NT2/D1 (cell line): Measurements from ENCODE around the gene COL1A1.

ENCODE experiments used
- DNase-seq: peaks from one replicate; pipeline ENCODE4 v3.0.0-alpha.2; 2011; ENCODE audit warnings: low read depth, low spot score
- H3K27me3 ChIP-seq: 2 replicates; pipeline ENCODE4 v1.6.0; 2011; ENCODE audit warnings: mild to moderate bottlenecking; ENCODE audit not compliant: insufficient read length, insufficient read depth
- H3K36me3 ChIP-seq: 2 replicates; pipeline ENCODE4 v1.6.1; 2011; ENCODE audit warnings: mild to moderate bottlenecking, low read length, mixed read lengths; ENCODE audit not compliant: insufficient read depth, insufficient read length
- H3K4me1 ChIP-seq: 2 replicates; pipeline ENCODE4 v1.5.1; 2011; ENCODE audit not compliant: insufficient read depth, insufficient read length
- H3K4me3 ChIP-seq: 2 replicates; pipeline ENCODE4 v1.5.1; 2011; ENCODE audit warnings: low read depth; ENCODE audit not compliant: insufficient read length
- H3K9ac ChIP-seq: 2 replicates; pipeline ENCODE4 v1.6.0; 2011; ENCODE audit warnings: low read depth; ENCODE audit not compliant: insufficient read length
- H3K9me3 ChIP-seq: 2 replicates; pipeline ENCODE4 v1.5.1; 2011; ENCODE audit warnings: mild to moderate bottlenecking, low read length; ENCODE audit not compliant: insufficient read depth
- SUZ12 ChIP-seq: IDR thresholded peaks from 2 replicates; pipeline ENCODE4 v1.6.1; 2011; ENCODE audit not compliant: insufficient read length, insufficient read depth; ENCODE audit errors: extremely low read depth
- YY1 ChIP-seq: IDR thresholded peaks from 2 replicates; pipeline ENCODE4 v1.6.1; 2011; ENCODE audit not compliant: insufficient read length, insufficient read depth
- ZNF274 ChIP-seq: IDR thresholded peaks from 2 replicates; pipeline ENCODE4 v1.6.1; 2011; ENCODE audit warnings: mild to moderate bottlenecking, low read depth, low read length

The COL1A1 gene

DNA sequence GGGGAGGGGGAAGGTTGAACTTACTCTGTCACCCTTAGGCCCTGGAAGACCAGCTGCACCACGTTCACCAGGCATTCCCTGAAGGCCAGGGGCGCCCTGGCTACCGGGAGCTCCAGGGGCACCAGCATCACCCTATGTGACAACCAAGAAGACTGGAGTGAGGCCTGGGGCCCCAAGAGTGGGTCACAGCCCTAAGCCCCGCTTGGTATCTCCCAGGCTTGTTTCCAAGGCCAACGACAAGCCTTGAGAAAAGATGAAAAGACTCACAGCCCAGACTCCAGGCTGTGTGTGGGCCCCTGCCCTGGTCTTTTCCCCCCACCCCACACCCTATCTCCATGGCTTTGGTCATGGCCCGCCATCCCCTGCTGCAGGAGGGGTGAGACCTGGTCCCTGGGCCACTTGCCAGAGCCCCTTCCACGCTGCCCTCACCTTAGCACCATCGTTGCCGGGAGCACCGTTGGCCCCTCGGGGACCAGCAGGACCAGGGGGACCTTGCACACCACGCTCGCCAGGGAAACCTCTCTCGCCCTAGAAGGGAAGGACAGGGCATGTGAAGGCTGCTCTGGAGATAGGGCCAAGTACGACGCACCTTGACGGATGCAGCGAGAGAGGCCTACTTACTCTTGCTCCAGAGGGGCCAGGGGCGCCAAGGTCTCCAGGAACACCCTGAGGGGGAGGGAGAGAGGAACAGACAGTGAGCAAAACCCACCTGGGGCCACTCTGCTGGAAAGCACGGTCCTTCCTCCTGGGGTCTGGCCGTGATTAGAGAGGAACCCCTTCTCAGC, 9.9 kb downstream of the COL1A1 start:
- peaks cover 98% of the 10 kb centered on the region for H3K36me3 ChIP-seq

DNA sequence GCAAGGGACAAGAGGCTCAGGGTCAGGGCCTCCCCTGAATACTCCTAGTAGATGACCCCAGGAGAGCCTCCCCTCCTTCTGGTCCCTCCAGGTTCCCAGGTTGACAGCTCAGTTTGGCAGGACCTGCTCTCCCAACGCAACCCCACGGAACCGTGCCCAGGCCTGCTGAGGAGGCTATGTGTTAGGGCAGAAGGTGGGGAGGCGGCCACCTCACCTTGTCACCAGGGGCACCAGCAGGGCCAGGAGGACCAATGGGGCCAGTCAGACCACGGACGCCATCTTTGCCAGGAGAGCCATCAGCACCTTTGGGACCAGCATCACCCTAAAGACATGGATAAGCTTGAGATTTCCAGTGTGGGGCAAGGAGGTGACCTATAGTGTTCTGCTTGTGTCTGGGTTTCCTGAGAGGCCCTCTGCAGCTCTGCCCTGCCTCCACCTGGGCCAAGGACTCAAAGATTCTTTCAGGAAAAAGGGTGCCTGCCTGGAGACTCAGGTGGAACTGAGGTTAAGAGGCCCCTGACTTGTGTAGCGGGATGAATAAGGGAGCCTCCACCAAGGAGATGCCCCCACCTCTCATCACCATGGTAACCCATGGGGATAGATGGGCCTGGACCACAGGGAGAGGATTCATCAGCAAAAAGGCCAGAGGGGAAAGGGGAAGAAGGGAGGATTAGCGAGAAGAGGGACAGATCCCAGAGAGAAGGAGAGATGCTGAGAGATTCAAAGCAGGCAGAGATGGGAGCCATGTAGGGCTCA, 10.7 kb downstream of the COL1A1 start:
- no peak overlapping the region for H3K9ac ChIP-seq
- H3K27me3 ChIP-seq, result no peaks in the 10 kb centered on the region
- H3K9me3 ChIP-seq, result no peaks in the 10 kb centered on the region
- TF ChIP-seq ZNF274 (no peak), YY1 (no peak), SUZ12 (no peak)
- H3K4me1 ChIP-seq, result no peaks in the 10 kb centered on the region
- H3K4me3 ChIP-seq, result no peak overlapping the region
- peaks cover 98% of the 10 kb centered on the region for H3K36me3 ChIP-seq
- DNase-seq, result no peak

More for the DNA sequence above, 9.9 kb downstream of the COL1A1 start:
- TF ChIP-seq YY1, result no peak
- TF ChIP-seq SUZ12, result no peak
- Histone ChIP-seq H3K27me3 (no peaks in the 10 kb centered on the region), H3K4me3 (no peak overlapping the region), H3K9me3 (no peaks in the 10 kb centered on the region), H3K4me1 (no peaks in the 10 kb centered on the region), H3K9ac (no peak overlapping the region)
- DNase-seq, result no peak

- Histone ChIP-seq H3K9me3 (no peaks in the 10 kb centered on the region), H3K4me1 (peaks cover 4% of the 10 kb centered on the region), H3K36me3 (peaks cover 98% of the 10 kb centered on the region), H3K27me3 (no peaks in the 10 kb centered on the region), H3K4me3 (no peak overlapping the region), H3K9ac (no peak overlapping the region)
- no peak for TF ChIP-seq ZNF274
- TF ChIP-seq YY1, result no peak
- no peak for TF ChIP-seq SUZ12
- DNase-seq, result no peak
Measured at GRCh38 chr17:50190293-50190602, 11.2 kb downstream of the COL1A1 start.

DNA sequence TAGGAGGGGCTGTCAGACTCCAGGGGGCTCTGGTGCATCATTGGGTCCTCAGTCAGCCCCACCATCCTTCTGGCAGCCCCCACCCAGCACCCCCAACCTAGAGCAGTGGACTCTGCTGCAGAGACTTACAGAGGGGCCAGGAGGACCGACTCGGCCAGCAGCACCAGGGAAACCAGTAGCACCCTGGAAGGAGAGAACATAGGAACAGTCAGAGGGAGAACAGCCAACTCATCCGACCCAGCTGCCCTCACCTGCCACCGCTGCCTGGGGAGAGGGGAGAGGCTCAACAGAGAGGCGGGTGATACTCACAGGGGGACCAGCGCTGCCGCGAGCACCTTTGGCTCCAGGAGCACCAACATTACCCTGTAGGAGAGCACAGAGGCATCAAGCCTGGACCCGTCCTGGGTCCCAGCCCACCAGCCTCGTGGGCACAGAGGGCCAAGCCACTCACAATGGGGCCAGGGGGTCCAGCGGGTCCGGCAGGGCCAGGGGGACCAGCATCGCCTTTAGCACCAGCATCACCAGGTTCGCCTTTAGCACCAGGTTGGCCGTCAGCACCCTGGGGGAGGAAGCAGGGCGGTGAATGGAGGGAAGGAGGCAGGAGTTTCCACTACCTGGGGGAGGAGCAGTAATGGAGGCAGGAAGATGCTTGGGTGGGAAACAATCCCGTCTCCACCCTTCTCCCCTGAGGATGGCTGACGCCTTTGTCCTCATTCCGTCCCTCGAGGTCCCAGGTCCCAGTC, 11.7 kb downstream of the COL1A1 start:
- peaks cover 4% of the 10 kb centered on the region for H3K4me1 ChIP-seq
- no peak overlapping the region for H3K4me3 ChIP-seq
- H3K27me3 ChIP-seq, result no peaks in the 10 kb centered on the region
- H3K9me3 ChIP-seq, result no peaks in the 10 kb centered on the region
- no peak for DNase-seq
- TF ChIP-seq ZNF274 (no peak), YY1 (no peak), SUZ12 (no peak)
- H3K9ac ChIP-seq, result no peak overlapping the region
- H3K36me3 ChIP-seq, result peaks cover 98% of the 10 kb centered on the region

DNA sequence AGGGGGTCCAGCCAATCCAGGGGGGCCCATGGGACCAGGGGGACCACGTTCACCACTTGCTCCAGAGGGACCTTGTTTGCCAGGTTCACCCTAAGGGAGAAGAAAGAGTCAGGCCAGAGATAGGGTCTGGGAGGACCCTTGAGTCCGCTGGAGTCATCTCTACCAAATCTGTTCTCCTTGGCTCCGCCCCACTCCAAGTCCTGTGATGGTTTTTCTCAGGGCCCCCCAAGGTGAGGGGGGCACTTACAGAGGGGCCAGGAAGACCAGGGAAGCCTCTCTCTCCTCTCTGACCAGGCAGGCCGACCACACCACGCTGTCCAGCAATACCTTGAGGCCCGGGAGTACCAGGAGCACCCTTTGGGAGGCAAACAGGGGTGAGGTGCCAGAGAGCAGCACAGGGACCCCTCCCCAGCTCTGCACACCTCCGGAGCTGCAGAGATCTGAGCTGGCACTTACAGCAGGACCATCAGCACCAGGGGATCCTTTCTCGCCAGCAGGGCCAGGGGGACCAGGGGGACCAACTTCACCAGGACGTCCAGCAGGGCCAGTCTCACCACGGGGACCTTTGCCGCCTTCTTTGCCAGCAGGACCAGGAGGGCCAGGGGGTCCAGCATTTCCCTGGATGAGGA, 12.4 kb downstream of the COL1A1 start:
- no peak for TF ChIP-seq YY1
- Histone ChIP-seq H3K4me3 (no peak overlapping the region), H3K9ac (no peak overlapping the region), H3K9me3 (no peaks in the 10 kb centered on the region), H3K36me3 (peaks cover 93% of the 10 kb centered on the region), H3K4me1 (peaks cover 8% of the 10 kb centered on the region), H3K27me3 (no peaks in the 10 kb centered on the region)
- DNase-seq, result no peak

DNA sequence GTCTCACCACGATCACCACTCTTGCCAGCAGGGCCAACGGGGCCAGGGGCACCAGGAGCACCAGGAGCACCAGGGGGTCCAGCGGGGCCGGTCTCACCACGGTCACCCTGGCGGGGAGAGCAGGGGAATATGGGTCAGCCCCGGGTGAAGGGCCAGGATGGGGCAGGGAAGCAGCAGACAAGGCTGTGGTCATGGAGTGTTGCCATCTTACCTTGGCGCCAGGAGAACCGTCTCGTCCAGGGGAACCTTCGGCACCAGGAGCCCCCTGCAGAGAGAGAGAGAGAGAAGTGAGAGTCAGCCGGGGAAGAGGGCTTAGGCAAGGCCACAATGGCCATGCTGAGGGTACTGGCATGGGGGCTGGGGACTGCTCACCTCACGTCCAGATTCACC, 12.9 kb downstream of the COL1A1 start:
- no peaks in the 10 kb centered on the region for H3K27me3 ChIP-seq
- no peak for DNase-seq

More for the DNA sequence above, 12.9 kb downstream of the COL1A1 start:
- no peak overlapping the region for H3K9ac ChIP-seq
- no peaks in the 10 kb centered on the region for H3K9me3 ChIP-seq
- H3K4me3 ChIP-seq, result no peak overlapping the region
- peaks cover 9% of the 10 kb centered on the region for H3K4me1 ChIP-seq
- TF ChIP-seq YY1 (no peak), SUZ12 (no peak), ZNF274 (no peak)
- peaks cover 89% of the 10 kb centered on the region for H3K36me3 ChIP-seq
